GM12865 (cell line): ENCODE data around the gene STK11.

ENCODE experiments used
- DNase-seq: peaks from one replicate; pipeline ENCODE4 v3.0.0; 2010; ENCODE audit warnings: low read depth
- H3K4me3 ChIP-seq: 2 replicates; pipeline ENCODE4 v1.5.1; 2011; ENCODE audit warnings: mild to moderate bottlenecking, low read depth, low read length, control low read depth
- CTCF ChIP-seq: IDR thresholded peaks from 2 replicates; pipeline ENCODE4 v1.5.1; 2011; ENCODE audit warnings: low read length, control low read depth, low read depth, inconsistent platforms; ENCODE audit not compliant: insufficient read depth; ENCODE audit errors: missing control alignments

Gene STK11

GRCh38 chr19:1252821-1253513 lies 47.4 kb downstream of the STK11 start:
- peak; percentile 6 for TF ChIP-seq CTCF
- DNase-seq = peak; percentile 80
- peak overlapping the region; percentile 61 for H3K4me3 ChIP-seq

- DNase-seq = no peak
- no peak for TF ChIP-seq CTCF
- peak overlapping the region; percentile 61 for H3K4me3 ChIP-seq
These were observed 48.0 kb downstream of the STK11 start for GRCh38 chr19:1253514-1254080.

- no peak for TF ChIP-seq CTCF
- H3K4me3 ChIP-seq = no peak overlapping the region
- no peak for DNase-seq
These were observed 48.5 kb downstream of the STK11 start for GRCh38 chr19:1254081-1254527.

GRCh38 chr19:1254530-1255185 lies 49.1 kb downstream of the STK11 start:
- no peak for TF ChIP-seq CTCF
- no peak overlapping the region for H3K4me3 ChIP-seq
- DNase-seq = no peak

GRCh38 chr19:1255186-1256161 lies 49.9 kb downstream of the STK11 start:
- H3K4me3 ChIP-seq = no peak overlapping the region
- DNase-seq = no peak
- no peak for TF ChIP-seq CTCF

- H3K4me3 ChIP-seq = no peak overlapping the region
- no peak for DNase-seq
- no peak for TF ChIP-seq CTCF
These were observed 51.3 kb downstream of the STK11 start for GRCh38 chr19:1256646-1257474.
